ENCODE results near the gene HOXD1.

GRCh38 chr2:176234156-176234555, 45.7 kb downstream of the HOXD1 start:
- TF ChIP-seq CTCF (IDR thresholded peaks at IDR 0.05) (no peak), POLR2A (IDR thresholded peaks at IDR 0.05) (no peak), EP300 (IDR thresholded peaks at IDR 0.05) (no peak)
